UCSD-AML1 (cell line): ENCODE data around the gene RPN2.
A peak's percentile ranks its signal among the peaks of the same experiment; 100 is the strongest.

Experiments
- DNase-seq: peaks from one replicate; lab custom pipeline; 2025; ENCODE audit not compliant: unreplicated experiment; lab: John Stamatoyannopoulos, UW

RPN2 gene

DNA sequence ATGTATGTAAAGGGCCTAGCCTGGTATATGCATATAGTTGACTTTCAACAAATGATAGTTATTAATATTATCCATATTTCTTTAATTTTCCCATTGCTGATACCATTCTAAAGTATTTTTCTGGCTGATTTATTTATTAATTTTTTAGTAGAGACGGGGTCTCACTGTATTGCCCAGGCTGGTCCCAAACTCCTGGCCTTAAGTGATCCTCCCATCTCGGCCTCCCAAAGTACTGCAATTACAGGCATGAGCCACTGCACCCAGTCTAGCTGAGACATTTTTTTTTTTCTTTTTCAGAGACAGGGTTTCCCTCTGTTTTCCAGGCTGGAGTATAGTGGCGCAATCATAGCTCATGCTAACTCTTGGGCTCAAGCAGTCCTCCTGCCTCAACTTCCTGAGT is 30.1 kb downstream of the RPN2 start:
- DNase-seq = no peak

DNA sequence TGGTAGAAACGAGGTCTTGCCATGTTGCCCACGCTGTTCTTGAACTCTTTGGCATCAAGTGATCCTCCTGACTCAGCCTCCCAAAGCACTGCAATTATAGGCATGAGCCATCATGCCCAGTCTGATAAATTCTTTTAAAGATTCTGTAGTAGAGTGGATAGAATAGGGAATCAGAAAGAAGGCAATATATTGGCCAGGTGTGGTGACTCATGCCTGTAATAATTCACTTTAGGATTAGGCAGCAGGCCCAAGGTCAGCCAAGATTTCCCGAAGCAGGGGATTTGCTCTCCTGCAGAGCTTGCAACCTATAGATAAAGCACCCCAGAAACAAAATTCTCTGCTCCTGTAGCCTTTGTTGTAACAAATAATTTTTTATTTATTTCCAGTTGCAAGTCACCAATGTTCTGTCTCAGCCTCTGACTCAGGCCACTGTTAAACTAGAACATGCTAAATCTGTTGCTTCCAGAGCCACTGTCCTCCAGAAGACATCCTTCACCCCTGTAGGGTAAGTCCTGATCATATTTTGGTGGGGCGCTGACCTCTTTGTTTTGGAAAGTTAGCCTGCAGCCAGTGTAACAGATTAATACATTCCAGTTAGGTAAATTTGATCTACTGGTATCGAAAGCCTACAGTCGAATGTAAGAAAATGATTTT is 30.7 kb downstream of the RPN2 start:
- no peak for DNase-seq

DNA sequence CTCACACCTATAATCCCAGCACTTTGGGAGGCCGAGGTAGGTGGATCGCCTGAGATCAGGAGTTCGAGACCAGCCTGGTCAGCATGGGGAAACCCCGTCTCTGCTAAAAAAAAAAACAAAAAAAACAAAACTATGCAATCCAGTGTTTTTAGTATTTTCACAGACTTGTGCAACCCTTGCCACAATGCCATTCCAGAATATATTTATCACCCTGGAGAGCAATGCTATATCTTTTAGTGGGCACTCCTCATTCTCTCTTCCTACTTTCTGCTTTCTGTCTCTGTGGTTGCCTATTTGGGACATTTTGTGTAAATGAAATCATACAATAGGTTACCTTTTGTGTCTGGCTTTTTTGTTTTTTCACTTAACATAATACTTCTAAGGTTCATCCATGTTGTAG is 39.3 kb downstream of the RPN2 start:
- no peak for DNase-seq

DNA sequence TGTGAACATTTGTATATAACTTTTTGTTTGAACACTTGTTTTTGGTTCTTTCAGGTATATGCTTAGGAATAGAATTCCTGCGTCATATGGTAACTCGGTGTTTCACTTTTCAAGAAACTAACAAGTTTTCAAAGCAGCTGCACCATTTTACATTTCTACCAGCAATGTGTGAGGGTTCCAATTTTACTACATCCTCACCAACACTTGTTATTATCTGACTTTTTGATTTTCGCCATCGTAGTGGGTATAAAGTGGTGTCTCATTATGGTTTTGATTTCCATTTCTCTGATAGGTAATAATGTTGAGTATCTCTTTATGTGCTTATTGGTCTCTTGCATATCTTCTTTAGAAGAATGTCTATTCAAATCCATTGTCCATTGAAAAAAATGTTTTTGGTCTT is 39.8 kb downstream of the RPN2 start:
- DNase-seq = no peak

DNA sequence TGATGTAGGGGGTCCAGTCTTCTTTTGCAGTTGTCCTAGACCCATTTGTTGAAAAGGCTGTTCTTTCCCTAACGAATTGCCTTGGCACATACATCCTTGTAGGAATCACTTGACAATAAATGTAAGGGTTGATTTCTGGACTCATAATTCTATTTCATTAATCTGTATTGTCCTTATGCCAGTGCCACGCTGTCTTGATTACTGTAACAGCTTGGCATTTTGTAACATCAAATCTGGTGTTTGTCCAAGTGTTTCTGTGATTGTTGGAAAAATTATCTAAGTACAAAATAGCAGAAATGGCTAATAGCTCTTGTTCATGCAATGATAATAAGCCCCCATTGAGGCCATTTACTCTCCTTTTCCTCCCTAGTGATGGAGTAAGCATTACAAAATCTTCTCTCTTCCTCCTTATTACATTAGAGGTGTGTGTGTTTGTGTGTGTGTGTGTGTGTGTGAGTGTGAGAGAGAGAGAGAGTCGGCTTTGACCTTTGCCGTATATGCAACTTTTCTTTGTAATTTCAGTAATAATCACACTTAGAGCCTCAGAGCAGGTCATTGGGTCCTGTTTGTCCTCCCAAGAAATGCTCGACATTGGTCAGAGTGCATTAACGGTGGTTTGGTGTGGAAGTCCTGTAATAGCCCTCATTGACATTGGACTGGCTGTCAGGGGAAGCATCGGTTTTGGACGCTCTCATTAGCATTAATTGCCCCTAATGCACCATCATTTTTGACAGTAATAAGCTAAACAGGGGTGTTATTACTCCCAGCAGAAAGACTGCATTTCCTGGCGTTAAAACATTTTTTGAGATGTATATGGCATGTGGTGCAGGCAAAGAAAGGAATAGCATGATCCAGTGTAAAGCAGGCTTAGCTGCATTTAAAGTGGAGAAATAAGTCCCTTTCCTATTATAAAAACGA is 40.9 kb downstream of the RPN2 start:
- no peak for DNase-seq

DNA sequence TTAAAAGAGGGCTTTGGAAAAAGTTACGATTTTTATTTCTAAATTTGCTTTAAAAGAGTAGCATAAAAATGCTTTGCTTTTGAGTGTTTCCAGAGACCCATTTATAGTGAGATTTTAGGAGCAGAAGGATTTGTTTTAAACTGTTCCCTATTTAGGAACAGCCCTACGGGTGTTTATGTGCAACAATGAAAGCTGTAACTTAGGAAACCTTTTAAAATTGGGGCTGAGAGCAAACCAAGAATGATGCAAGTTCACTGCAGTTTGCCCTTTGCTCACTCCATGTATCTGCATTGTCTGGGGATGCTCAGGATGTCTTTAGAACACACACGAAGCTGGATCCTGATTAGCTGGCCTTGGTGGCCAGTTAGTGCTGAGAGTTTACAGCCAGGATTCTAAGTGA is 41.6 kb downstream of the RPN2 start:
- DNase-seq = no peak

DNA sequence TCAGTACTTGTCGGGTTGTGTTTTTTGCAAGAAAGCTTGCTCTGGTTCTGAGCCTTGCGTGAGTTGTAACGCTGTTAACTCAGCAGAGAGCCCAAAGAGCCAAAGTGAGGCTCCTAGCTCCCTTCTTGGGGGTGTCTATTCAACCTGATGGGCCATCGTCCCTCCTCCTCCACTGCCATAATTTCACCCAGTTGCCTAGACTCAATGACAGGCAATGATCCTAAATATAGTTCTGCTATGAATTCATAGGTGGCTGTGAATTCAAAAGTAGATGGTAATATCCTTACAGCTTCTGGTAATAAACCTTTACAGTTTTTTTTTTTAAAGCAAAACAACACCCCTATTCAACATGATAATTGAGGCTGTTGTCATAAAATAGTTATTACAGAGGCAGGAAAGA is 43.0 kb downstream of the RPN2 start:
- DNase-seq = no peak

DNA sequence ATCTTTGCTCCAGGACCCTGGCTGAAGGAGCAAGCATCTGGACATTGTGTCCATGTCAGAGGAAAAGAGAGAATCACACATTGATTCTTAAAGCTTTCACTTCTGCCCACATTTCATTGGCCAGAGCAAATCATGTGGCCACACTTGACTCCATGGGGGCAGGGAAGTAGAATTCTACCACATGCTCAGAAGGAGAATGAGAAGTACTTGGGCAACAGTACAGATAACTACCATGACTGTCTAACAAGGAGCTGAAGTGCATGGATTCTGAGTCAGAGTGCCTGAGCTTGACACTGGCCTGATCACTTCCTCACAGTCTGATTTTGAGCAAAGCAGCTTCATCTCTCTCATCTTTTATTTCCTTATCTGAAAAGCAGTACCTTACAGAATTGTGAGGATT is 43.9 kb downstream of the RPN2 start:
- DNase-seq = peak; percentile 16

DNA sequence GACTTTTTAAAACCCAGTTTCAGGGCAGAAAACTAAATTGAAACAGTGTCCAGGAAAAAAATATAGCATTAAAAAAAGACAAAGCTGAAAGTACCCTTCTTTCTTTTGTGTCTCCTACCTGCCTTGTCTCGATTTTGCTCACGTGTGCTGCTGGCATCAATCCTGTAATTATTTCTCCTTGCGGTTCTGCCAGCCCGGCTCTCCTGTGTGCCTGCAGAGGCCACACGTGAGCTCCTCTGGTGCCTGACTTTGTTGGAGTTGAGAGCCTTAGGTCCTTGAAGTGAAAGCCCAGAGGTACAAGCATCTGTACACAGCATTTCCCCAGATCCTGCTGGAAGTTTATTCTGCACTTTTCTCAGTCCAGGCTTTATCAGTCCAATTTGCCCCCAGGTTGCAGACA is 46.0 kb downstream of the RPN2 start:
- no peak for DNase-seq

DNA sequence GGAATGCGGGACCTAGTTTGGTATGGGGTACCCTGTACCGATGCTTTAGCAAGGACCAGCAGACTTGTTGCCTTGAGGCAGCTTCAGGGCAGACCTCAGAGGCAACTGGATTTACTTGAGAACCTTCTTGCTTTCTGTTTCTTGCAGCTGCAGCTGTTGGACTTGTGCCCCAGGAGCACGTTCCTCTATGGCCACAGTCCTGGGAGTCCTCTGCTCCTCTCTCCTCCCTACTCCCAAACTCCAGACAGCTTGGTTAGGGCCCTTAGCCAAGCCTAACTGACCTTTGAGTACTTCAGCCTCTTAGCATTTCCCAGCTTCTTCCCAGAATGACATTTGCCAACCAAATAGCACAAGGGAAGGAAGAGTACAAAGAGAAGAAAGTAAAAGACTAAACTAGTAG is 47.8 kb downstream of the RPN2 start:
- no peak for DNase-seq

DNA sequence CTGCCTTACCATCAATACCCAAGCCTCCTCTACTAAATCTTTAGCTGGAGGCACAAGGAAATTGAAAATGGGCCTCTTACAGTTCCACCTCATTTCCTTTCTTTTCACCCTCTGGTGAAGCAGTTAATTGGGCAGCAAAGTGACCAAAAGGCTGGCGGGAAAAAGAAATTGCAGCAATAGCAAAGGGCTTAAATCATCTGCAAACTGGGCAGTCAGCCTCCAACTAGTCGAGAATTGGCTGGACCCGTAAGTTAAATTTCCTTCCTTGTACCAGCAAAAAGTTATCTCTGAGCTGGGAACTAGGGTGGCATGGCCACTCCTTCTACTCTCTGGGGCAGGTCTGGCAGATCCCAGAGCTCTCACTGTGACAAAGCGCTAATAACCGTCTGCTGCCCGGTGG is 49.0 kb downstream of the RPN2 start:
- no peak for DNase-seq

DNA sequence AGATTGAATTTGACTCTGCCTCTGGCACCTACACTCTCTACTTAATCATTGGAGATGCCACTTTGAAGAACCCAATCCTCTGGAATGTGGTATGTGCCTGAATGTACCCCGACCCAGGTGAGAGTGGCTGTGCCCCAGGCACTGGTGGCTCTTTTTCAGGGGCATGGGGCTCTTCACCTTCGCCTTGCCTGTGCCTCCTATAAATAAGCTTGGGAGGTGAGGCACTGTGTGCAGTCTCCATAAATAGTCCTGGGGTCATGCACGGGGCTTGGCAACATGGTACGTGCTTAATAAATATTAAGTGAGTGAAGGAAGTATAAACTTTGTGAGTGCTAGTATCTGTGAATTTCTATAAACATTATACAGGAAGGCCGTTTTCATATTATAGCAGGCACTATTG is 49.5 kb downstream of the RPN2 start:
- DNase-seq = no peak

DNA sequence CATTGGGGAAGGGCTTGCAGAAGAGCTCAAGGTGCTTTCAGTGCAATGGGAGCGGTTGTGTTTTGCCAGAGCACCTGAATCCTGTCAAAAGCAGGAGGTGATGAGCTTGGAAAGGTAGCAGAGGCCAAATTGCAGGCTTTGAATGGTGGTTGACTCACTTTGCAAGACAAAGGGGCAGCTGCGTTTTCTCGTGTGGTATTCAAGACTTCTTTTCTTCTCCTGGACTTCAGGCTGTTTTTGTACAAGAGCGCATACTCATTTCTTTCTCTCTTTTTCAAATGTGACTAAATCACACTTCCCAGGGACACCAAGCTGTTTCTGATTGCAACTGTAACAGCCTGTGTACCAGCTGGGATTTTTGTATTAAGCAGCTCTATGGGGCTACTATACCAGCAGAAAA is 50.2 kb downstream of the RPN2 start:
- DNase-seq = no peak

DNA sequence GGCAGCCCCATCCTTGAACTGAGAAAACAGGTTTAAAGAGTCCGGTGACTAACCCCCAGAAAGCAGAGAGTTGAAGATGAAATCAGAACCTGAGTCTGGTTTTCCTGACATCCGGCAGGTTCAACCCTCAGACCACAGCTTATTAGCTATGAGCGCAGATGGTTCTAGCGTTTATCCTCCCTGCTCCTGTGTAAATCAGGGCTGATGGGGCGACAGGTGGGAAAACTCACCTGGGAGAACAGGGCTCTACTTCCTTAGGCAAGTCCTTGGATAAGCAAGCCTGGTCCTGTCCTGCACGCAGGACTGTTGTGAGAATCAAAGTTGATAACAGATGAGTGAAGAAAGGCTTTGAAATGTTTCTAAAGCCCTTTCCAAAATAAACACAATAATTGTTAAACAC is 51.1 kb downstream of the RPN2 start:
- no peak for DNase-seq

DNA sequence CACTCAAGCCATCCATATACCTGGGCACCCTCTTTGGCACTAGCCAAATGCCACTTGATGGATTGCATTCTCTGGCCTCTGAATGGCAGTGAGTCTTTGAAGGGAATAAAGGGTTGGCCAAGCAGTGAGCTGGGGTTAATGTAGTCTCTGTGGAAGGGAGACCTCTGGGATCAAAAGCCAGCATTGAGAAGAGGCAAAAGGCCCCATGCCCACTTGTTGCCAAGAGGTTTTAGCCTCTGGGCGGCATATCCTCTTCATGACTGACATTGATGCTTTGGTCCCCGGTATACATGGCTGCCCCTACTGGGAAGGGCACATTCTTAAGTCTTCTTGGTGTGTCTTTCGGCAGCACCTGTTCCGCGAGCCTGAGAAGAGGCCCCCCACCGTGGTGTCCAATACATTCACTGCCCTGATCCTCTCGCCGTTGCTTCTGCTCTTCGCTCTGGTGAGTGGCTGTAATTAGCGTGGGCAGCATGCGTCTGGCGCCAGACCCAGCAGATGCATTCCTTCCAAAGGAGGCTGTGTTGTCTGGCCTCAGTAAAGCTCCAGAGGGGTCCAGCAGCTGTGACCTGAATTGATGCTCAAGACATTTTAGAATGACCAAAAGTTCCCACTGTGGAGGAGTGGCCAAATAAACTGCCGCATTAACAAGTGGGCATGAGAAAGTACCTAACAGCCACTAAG is 53.0 kb downstream of the RPN2 start:
- no peak for DNase-seq

DNA sequence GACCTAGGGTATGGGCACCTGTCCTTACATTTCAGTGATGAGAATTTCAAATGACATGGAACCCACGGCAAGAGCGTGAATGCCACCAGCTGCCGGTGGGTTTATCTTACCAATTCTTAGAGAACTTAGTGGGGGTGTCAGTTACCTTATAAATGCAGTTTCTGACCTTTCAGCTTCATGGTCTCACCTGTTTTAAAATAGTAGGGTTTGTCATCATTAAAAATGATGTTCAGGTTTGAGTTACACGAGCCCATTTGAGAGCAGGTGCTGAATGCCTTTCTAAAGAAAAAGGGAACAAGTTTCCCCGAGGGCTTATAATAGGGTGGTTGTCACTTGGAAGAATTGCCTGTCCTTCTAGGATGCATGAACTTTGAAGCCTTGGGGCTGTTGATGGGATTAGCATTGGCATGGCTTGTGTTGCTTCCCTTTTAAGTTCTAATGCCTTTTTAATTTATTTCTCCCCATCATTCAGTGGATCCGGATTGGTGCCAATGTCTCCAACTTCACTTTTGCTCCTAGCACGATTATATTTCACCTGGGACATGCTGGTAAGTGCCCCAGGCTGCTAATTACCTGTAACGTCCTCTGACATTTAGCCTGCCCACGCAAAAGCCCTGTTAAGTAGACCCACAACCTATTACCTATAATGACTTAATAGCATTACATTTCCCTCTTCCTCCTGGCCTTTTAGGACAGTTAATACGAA is 54.6 kb downstream of the RPN2 start:
- DNase-seq = no peak

DNA sequence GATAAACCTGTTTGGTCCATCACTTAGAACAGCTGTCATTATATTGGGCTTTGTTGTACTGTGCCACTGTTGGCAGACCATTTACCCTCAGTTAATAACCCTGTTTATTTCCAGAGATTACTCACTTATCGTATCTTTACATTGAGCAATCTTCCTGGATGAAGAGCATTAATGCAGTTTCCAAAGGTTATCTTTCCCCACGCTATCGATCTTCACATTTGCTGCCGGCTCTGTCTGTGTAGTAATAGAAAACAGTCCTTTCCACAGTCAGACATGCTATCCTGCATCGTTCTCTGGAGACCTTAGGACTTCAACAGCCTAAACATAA is 55.1 kb downstream of the RPN2 start:
- no peak for DNase-seq

DNA sequence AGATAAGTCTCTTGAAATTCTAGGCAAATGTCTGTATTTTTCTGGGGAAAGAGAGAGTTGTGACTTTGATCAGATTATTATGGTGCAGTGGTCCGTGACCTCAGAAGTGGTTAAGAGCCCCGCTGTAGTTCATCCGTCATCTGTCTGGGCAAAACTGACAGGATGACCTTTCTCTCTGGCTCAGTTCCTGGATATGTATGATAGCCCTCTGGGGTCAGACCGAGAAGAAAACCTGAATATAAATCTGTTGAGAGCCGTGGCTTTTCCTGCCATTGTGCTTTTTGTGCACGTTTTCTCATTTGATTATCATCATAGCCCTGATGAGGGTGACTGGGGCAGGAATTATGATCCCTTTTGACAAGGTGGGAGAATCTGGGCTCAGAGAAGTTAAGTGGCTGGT is 55.9 kb downstream of the RPN2 start:
- no peak for DNase-seq

DNA sequence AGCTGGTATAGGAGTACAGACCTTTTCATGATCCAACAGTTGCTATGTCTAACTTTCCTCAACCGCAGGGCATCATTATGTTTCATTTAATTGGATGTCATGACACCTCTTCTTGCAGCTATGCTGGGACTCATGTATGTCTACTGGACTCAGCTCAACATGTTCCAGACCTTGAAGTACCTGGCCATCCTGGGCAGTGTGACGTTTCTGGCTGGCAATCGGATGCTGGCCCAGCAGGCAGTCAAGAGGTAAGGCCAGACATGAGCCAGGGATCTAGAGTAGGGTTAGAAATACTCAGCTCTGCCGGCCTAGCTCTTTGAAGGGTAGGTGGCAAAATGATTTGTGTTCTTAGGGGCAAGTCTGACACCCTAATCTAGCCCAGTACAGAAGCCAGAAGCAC is 57.3 kb downstream of the RPN2 start:
- no peak for DNase-seq

DNA sequence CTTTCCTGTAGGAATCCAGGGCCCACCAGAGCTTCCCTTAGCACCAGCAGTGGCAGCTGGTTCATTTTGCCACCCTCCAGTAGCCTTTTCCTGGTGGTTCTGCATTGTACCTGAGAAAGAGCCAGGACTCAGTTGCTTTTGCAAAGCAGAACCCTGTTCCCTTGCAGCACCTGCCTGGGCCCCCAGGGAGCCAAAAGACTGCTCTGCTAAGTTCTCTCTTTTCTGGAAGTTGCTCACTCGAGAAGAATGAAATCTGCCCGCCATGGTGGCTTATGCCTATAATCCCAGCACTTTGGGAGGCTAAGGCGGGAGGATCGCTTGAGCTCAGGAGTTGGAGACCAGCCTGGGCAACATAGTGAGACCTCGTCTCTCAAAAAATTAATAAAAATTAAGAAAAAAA is 58.5 kb downstream of the RPN2 start:
- no peak for DNase-seq

DNA sequence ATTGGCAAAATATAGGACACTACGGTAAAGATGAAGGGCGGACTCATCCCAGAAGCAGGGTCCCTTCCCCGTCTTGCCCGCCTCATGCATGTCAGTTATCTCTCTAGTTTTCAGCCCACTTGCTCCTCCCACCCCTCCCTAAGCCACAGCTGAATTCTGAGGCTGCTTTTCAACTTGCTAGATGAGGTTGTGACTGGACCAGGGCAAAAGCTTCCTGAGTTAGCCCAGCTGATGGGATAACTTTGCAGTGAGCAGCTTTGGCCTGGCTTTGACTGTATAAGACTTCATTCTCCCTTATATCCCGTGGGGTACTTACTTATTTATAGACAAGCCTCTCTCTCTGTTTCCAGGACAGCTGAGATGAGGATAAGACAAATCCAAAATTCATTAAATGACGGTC is 59.3 kb downstream of the RPN2 start:
- DNase-seq = no peak
